Stimulated activated CD8-positive, alpha-beta memory T cell treated with anti-CD3 and anti-CD28 coated beads, Interleukin-7, amount 100 ng/mL, for 1 hour (primary cell): ENCODE measurements around the gene KLHL40.

Experiments used
- DNase-seq, 2 donors: peaks; one replicate each; pipeline ENCODE4 v3.0.0-alpha.2; 2020; ENCODE audit warnings: low read depth in 2 of 2

Gene KLHL40

GRCh38 chr3:42704136-42704841 is 19.0 kb downstream of the KLHL40 start:
- no peak for DNase-seq

- DNase-seq = no peak
Measured at GRCh38 chr3:42705058-42705767, 19.9 kb downstream of the KLHL40 start.

- no peak for DNase-seq
Measured at GRCh38 chr3:42705962-42706585, 20.7 kb downstream of the KLHL40 start.

GRCh38 chr3:42706721-42707619 is 21.6 kb downstream of the KLHL40 start:
- no peak for DNase-seq

- no peak for DNase-seq
Measured at GRCh38 chr3:42707620-42708355, 22.5 kb downstream of the KLHL40 start.

- no peak for DNase-seq
Measured at GRCh38 chr3:42708611-42709151, 23.3 kb downstream of the KLHL40 start.

GRCh38 chr3:42709621-42710020 is 24.3 kb downstream of the KLHL40 start:
- no peak for DNase-seq

GRCh38 chr3:42710323-42711021 is 25.1 kb downstream of the KLHL40 start:
- no peak for DNase-seq

GRCh38 chr3:42711491-42712343 is 26.4 kb downstream of the KLHL40 start:
- no peak for DNase-seq

- no peak for DNase-seq
Measured at GRCh38 chr3:42712344-42712648, 27.0 kb downstream of the KLHL40 start.

- DNase-seq = no peak
Measured at GRCh38 chr3:42712688-42713372, 27.5 kb downstream of the KLHL40 start.

- DNase-seq = no peak
Measured at GRCh38 chr3:42713747-42714146, 28.4 kb downstream of the KLHL40 start.

- DNase-seq = no peak
Measured at GRCh38 chr3:42714171-42714852, 29.0 kb downstream of the KLHL40 start.

- no peak for DNase-seq
Measured at GRCh38 chr3:42717306-42717705, 32.0 kb downstream of the KLHL40 start.

- no peak for DNase-seq
Measured at GRCh38 chr3:42718338-42718737, 33.0 kb downstream of the KLHL40 start.

GRCh38 chr3:42719002-42719401 is 33.7 kb downstream of the KLHL40 start:
- no peak for DNase-seq

- DNase-seq = no peak
Measured at GRCh38 chr3:42720126-42720525, 34.8 kb downstream of the KLHL40 start.

GRCh38 chr3:42721690-42722089 is 36.4 kb downstream of the KLHL40 start:
- DNase-seq = no peak
